Measurements from ENCODE around the gene PSMB11. TPM values are rescaled to one million over a fixed set of nuclear protein-coding genes. Genes with fewer than 3 reads are reported as not detected.

Gene PSMB11
- total RNA-seq, 2 donors from 2014 or later: not detected

GRCh38 chr14:23071244-23071920, 29.4 kb downstream of the PSMB11 start:
- Histone ChIP-seq H3K9ac (ENCODE audit: low read depth in 2 of 2, low read length in 2 of 2) (peak overlapping the region; percentile 82 to 87), H3K9me3 (no peaks in the 10 kb centered on the region), H3K36me3 (peaks cover 15% of the 10 kb centered on the region), H3K27ac (peak overlapping the region; percentile 72), H3K4me1 (peaks cover 18% of the 10 kb centered on the region), H3K27me3 (no peaks in the 10 kb centered on the region), H3K4me3 (peak overlapping the region; percentile 51)
- intact Hi-C loops (cut with DNase I): no loop called here
- no peak for TF ChIP-seq CTCF (IDR thresholded peaks at IDR 0.05)
- DNase-seq: peak; percentile 89

GRCh38 chr14:23071921-23072539, 30.0 kb downstream of the PSMB11 start:
- Histone ChIP-seq H3K36me3 (peaks cover 17% of the 10 kb centered on the region), H3K9ac (ENCODE audit: low read depth in 2 of 2, low read length in 2 of 2) (peak overlapping the region; percentile 40 to 87), H3K27ac (peak overlapping the region; percentile 72), H3K27me3 (no peaks in the 10 kb centered on the region), H3K4me3 (no peak overlapping the region), H3K4me1 (peaks cover 18% of the 10 kb centered on the region), H3K9me3 (no peaks in the 10 kb centered on the region)
- DNase-seq: peak; percentile 52
- TF ChIP-seq CTCF (IDR thresholded peaks at IDR 0.05): no peak
- intact Hi-C loops (cut with DNase I): no loop called here

GRCh38 chr14:23074906-23075305, 32.9 kb downstream of the PSMB11 start:
- peaks cover 38% of the 10 kb centered on the region for H3K36me3 ChIP-seq
- no peaks in the 10 kb centered on the region for H3K9me3 ChIP-seq
- no peak for TF ChIP-seq CTCF (IDR thresholded peaks at IDR 0.05)
- no peak overlapping the region for H3K4me3 ChIP-seq
- DNase-seq: no peak
- intact Hi-C loops (cut with DNase I): no loop called here
- H3K9ac ChIP-seq (ENCODE audit: low read depth in 2 of 2, low read length in 2 of 2): no peak overlapping the region
- H3K27me3 ChIP-seq: no peaks in the 10 kb centered on the region
- H3K27ac ChIP-seq: no peak overlapping the region
- H3K4me1 ChIP-seq: peaks cover 12% of the 10 kb centered on the region

GRCh38 chr14:23076785-23077408, 34.9 kb downstream of the PSMB11 start:
- Histone ChIP-seq H3K27ac (no peak overlapping the region), H3K27me3 (no peaks in the 10 kb centered on the region), H3K9me3 (no peaks in the 10 kb centered on the region), H3K9ac (ENCODE audit: low read depth in 2 of 2, low read length in 2 of 2) (no peak overlapping the region), H3K4me3 (no peak overlapping the region), H3K36me3 (peaks cover 52% of the 10 kb centered on the region), H3K4me1 (peaks cover 4% of the 10 kb centered on the region)
- intact Hi-C loops (cut with DNase I): no loop called here
- no peak for DNase-seq
- TF ChIP-seq CTCF (IDR thresholded peaks at IDR 0.05): peak; percentile 48

GRCh38 chr14:23077962-23078361, 36.0 kb downstream of the PSMB11 start:
- Histone ChIP-seq H3K9ac (ENCODE audit: low read depth in 2 of 2, low read length in 2 of 2) (no peak overlapping the region), H3K36me3 (peaks cover 52% of the 10 kb centered on the region), H3K27me3 (no peaks in the 10 kb centered on the region), H3K4me1 (no peaks in the 10 kb centered on the region), H3K4me3 (no peak overlapping the region), H3K9me3 (no peaks in the 10 kb centered on the region), H3K27ac (peak overlapping the region; percentile 41)
- DNase-seq: no peak
- TF ChIP-seq CTCF (IDR thresholded peaks at IDR 0.05): no peak
- intact Hi-C loops (cut with DNase I): no loop called here
